GM19468 (cell line): Measurements from ENCODE around the gene CTSS.
"Not testable (repeated sequence)": the region's sequence is repeated elsewhere in the genome, so short reads cannot be mapped to it uniquely, and the experiment has no call there.

Source experiments
- ATAC-seq: cut with Tn5 transposase; IDR thresholded peaks from one replicate; pipeline ENCODE4 v1.9.1; 2021; ENCODE audit warnings: mild to moderate bottlenecking, moderate library complexity, moderate number of reproducible peaks; ENCODE audit not compliant: unreplicated experiment; ENCODE audit errors: extremely low read depth

Gene CTSS

GRCh38 chr1:150777544-150777943, 12.0 kb upstream of the CTSS start:
- no peak for ATAC-seq

DNA sequence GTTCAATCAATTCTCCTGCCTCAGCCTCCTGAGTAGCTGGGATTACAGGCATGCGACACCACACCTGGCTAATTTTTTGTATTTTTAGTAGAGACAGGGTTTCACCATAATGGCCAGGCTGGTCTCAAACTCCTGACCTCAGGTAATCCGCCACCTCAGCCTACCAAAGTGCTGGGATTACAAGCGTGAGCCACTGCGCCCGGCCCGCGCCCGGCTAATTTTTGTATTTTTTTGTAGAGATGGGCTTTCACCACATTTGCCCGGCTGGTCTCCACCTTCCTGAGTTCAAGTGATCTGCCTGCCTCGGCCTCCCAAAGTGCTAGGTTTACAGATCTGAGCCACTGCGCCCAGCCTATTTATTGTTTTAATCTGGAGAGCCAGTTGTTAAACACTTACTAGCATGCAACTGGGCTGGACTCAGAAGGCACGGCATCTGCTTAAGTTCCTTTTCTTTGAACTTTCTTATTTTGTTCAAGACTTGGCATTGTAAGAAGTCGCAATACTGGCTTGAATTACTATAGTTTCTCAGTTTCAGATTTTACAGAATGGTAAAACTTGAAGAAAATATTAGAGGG, 10.4 kb upstream of the CTSS start:
- not testable (repeated sequence) for ATAC-seq

DNA sequence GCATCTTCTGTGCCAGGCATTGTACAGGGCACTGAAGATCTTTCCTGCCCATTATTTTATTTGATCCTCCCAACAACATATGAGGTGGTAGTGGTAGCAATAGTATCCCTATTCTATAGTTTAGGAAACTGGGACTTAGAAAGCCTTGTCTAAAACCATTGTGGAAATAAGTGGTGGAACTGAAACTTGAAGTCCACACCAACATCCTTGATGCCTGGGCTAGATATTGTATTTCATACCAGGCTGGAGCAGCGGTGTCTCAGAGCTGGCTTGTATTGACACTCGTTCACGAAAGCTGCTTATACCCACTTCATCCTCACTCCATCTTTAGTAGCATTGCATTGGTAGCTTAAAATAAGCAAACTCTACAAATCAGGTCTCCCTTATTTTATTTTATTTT, 9.7 kb upstream of the CTSS start:
- ATAC-seq: no peak

- no peak for ATAC-seq
Measured at GRCh38 chr1:150772326-150772725, 6.7 kb upstream of the CTSS start.

DNA sequence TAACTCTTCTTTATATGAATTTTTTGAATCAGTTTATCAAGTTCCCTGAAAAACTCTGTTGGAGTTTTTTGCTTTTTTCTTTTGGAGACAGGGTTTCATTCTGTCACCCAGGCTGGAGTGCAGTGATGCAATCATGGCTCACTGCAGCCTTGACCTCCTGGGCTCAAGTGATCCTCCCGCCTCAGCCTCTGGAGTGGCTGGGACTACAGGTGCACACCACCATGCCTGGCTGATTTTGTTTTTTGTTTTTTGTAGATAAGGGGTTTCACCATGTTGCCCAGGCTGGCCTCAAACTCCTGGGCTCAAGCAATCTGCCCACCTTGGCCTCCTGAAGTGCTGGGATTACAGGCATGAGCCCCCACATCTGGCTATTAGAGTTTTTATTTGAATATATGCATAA, 2.1 kb upstream of the CTSS start:
- ATAC-seq: not testable (repeated sequence)

DNA sequence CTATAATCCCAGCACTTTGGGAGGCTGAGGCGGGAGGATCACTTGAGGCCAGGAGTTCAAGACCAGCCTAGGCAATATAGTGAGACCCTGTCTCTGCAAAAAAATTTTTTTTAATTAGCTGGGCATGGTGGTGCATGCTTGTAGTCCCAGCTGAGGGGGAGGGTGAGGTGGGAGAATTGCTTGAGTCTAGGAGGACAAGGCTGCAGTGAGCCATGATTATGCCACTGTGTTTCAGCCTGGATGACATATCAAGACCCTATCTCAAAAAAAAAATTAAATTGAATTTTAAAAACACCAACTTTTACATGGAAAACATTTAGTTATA, 361 bp upstream of the CTSS start:
- not testable (repeated sequence) for ATAC-seq

DNA sequence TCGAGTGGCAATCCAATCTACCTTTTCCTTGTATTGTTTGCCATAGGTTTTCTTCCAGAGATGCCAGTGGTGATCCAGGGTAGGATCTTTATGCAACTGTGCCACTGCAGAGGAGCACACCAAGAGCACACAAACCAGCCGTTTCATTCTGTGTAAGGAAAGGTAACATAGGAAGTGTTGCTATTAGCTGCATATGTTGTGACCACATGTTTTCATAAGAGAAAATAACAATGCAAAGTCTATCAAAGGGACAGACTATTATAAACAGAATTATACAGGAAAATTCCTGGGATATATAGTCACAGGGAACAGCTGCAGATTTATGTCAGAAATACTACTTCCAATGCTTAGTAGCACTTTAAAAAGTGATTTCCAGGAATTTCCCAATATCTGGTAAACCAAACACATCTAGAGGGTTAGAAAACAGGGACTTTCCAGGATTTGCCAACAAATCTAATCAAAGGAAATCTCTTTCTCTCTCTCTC, 919 bp downstream of the CTSS start:
- no peak for ATAC-seq

DNA sequence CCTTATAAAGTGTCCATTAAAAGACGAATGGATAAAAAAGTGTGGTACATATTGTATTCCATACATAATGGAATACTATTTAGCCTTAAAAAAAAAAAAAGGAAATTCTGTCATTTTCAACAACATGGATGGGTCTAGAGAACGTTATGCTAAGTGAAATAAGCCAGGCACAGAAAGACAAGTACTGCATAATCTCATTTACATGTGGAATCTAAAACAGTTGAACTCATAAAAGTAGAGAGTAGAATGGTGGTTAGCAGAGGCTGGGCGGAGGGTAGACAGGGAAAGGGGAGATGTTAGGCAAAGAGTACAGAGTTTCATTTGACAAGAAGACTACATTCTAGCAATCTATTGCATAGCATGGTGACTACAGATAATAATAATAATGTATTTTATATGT, 2.6 kb downstream of the CTSS start:
- no peak for ATAC-seq

DNA sequence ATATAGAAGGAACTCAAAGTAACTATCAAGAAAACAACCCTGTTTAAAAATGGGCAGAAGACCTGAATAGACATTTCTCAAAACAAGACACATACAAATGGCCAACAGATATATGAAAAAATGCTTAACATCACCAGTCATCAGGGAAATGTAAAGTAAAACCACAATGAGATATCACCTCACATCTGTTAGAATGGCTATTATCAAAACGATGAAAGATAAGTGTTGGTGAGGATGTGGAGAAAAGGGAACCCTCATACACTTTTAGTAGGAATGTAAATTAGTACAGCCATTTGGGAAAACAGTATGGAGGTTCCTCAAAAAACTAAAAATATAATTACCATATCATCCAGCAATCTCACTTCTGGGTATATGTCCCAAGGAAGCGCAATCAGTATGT, 3.0 kb downstream of the CTSS start:
- no peak for ATAC-seq

- no peak for ATAC-seq
Measured at GRCh38 chr1:150761801-150762200, 3.8 kb downstream of the CTSS start.

DNA sequence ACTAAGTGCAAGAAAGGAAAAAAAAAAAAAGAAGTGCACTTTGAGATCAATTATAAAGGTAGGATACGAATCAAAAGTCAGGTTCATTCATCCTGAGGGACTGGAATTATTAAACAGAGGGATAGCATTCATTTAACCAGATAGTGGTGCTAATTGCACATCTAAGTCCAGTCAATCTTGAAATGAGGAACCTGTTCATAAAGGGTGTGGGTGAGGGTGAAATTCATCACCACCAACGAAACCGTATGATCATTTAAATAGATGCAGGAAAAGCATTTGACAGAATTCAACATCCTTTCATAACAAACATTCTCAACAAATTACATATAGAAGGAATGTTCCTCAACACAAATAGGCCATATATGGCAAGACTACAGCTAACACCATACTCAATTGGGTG, 5.6 kb downstream of the CTSS start:
- ATAC-seq: no peak

DNA sequence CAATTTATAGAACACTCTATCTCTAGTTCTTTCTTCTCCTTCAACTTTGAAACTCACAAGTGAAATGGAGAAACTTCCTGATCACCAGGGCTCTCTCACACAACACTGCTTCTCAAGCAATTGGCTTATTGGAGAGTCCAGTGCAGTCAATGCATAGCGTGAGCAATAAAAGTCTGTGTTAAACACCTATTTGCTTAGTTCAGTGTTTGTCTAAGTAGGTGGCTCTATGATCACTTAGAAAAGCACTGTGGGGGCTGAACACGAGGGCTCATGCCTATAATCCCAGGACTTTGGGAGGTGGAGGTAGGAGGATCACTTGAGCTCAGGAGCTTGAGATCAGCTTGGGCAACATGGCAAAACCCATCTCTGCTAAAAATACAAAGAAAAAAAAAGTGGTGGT, 12.2 kb downstream of the CTSS start:
- no peak for ATAC-seq

GRCh38 chr1:150751443-150751842, 14.1 kb downstream of the CTSS start:
- no peak for ATAC-seq

DNA sequence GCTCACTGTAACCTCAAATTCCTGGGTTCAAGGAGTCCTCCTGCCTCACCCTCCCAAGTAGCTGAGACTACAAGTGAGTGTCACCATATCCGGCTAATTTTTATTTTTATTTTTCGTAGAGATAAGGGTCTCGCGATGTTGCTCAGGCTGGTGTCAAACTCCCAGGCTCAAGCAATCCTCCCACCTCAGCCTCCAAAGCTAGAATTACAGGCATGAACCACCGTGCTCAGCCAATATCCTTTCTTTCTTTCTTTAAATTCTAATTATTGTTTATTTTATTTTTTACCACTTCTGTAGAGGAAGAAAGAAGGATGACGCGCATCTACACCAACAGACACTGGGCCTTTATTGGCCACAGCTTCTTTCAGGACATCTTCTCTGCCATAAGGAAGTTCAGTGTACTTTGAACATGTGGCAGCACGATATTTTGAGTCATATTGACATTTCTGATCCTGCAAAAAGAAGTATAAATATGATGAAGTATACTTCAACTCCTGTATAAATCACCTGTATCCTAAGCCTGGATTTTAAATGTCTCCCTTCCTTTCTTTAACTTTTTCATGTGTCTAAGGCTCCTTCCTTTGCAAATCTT, 15.8 kb downstream of the CTSS start:
- no peak for ATAC-seq

- ATAC-seq: no peak
Measured at GRCh38 chr1:150748878-150749719, 16.5 kb downstream of the CTSS start.

GRCh38 chr1:150730130-150730721, 35.4 kb downstream of the CTSS start:
- no peak for ATAC-seq

DNA sequence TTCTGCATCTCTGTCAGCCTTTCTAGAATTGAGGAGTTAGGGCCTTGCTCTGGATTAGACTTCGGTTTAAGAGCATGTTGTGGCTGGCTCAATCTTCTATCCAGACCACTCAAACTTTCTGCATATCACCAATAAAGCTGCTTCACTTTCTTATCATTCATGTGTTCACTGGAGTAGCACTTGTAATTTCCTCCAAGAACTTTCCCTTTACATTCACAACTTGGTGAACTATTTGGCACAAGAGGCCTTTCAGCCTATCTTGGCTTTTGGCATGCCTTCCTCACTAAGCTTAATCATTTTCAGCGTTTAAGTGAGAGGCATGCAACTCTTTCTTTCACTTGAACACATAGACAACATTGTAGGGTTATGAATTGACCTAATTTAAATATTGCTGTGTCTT, 41.2 kb downstream of the CTSS start:
- ATAC-seq: no peak

- ATAC-seq: no peak
Measured at GRCh38 chr1:150720703-150721102, 44.9 kb downstream of the CTSS start, which contains the start of gene HORMAD1. HORMAD1 (minus strand) TSS chr1:150720895; CDS start chr1:150719505, 1,390 bp downstream.

DNA sequence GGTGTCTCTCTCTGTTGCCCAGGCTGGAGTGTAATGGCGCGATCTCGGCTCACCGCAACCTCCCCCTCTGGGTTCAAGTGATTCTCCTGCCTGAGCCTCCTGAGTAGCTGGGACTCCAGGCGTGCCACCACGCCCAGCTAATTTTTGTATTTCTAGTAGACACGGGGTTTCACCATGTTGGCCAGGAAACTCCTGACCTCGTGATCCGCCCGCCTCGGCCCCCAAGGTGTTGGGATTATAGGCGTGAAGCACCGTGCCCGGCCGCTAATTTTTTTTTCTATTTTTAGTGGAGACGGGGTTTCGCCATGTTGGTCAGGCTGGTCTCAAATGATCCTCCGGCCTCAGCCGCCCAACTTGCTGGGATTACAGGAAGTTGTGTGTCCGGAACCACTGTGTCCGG, 45.5 kb downstream of the CTSS start:
- ATAC-seq: no peak

DNA sequence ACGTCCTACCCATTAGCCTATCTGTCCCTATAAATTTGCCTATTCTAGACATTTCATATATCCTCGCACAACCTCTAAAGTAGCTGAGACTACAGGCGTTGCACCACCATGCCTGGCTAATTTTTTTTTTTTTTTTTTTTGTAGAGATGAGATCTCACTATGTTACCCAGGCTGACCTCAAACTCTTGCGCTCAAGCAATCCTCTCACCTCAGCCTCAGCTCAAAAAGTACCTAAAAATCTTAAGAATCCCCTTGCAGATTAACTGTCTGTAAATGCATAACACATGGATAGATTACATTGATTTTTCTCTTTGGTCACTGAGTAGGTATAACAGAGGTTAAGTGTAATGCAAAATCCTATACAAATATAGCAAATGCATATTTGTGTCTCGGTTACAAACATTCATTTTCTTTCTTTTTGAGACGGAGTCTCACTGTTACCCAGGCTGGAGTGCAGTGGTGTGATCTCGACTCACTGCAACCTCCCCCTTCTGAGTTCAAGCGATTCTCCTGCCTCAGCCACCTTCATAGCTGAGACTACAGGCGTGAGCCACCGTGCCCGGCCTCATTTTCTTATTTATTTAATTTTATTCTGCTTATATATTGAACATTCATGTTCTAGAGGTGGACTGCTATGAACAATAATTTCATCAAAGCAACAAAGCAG, 47.2 kb downstream of the CTSS start:
- no peak for ATAC-seq

DNA sequence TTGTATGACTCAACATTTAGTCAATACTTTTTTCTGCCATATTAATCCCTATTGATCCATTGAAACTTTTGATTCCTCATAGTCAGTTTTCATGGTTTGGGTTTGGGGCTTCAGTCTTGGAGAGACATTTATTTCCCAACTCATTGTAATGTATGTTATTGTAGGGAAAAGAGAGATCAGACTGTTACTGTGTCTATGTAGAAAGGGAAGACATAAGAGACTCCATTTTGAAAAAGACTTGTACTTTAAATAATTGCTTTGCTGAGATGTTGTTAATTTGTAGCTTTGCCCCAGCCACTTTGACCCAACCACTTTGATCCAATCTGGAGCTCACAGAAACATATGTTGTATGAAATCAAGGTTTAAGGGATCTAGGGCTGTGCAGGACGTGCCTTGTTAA, 56.5 kb downstream of the CTSS start:
- ATAC-seq: not testable (repeated sequence)
